ENCODE data around the gene SLC25A18. TPM values are rescaled to one million over a fixed set of nuclear protein-coding genes. Genes with fewer than 3 reads are reported as not detected.

The SLC25A18 gene
- total and polyA plus RNA-seq, 2 of the 8 experiments (the other 6 are each of a cell fraction or from before 2014, with no cell fraction given), result 2.8 to 2.9 TPM

GRCh38 chr22:17523925-17524324 is 39.4 kb upstream of the SLC25A18 start:
- Histone ChIP-seq H3K4me3 (ENCODE audit: extremely low read depth in 1 of 4, insufficient read depth in 2 of 4, low read depth in 3 of 4, low read length in 4 of 4) (no peak overlapping the region), H3K27ac (ENCODE audit: low read depth, low read length) (no peak overlapping the region), H3K23ac (ENCODE audit: insufficient read length) (no peak overlapping the region), H2BK12ac (ENCODE audit: low read depth, low read length) (no peak overlapping the region), H2AFZ (ENCODE audit: low read length) (no peak overlapping the region), H4K5ac (ENCODE audit: insufficient read length, low read depth, low read length) (no peak overlapping the region), H3K14ac (ENCODE audit: insufficient read length) (no peak overlapping the region), H2BK120ac (replicated peaks; ENCODE audit: low read depth, low read length) (no peak overlapping the region), H3K4me1 (replicated peaks in 1 of 4; ENCODE audit: control insufficient read depth in 3 of 4, insufficient read depth in 4 of 4, low read length in 3 of 4) (no peaks in the 10 kb centered on the region), H3K18ac (ENCODE audit: extremely low read depth, low read length) (no peak overlapping the region), H3K4me2 (ENCODE audit: insufficient read depth in 1 of 2, low read depth in 2 of 2, low read length in 2 of 2) (no peak overlapping the region), H3K36me3 (ENCODE audit: control insufficient read depth in 2 of 4, insufficient read depth in 4 of 4, low read length in 3 of 4) (peaks cover 4 to 38% (median 12%) of the 10 kb centered on the region in 4 experiments; a peak in 6 of 8 replicates), H4K91ac (replicated peaks; ENCODE audit: insufficient read length, low read length) (no peak overlapping the region), H3K9me3 (ENCODE audit: insufficient read depth in 2 of 2, low read depth in 1 of 2, low read length in 1 of 2) (no peaks in the 10 kb centered on the region), H2BK20ac (ENCODE audit: low read length) (no peak overlapping the region), H2AK5ac (ENCODE audit: low read depth, low read length) (no peak overlapping the region), H3K23me2 (ENCODE audit: low read depth, low read length) (no peaks in the 10 kb centered on the region), H4K8ac (ENCODE audit: extremely low read depth, insufficient read depth, low read length) (no peak overlapping the region), H2BK15ac (ENCODE audit: low read length) (no peak overlapping the region), H3K9ac (replicated peaks in 1 of 4; ENCODE audit: extremely low read depth in 1 of 4, low read depth in 3 of 4, low read length in 3 of 4) (no peak overlapping the region), H3K27me3 (replicated peaks in 1 of 4; ENCODE audit: control insufficient read depth in 3 of 4, extremely low read depth in 1 of 4, insufficient read depth in 3 of 4, low read length in 3 of 4) (no peaks in the 10 kb centered on the region), H4K20me1 (replicated peaks in 1 of 2; ENCODE audit: control insufficient read depth in 1 of 2, insufficient read depth in 2 of 2, low read length in 2 of 2) (peaks cover 0 to 5% of the 10 kb centered on the region in 2 experiments), H2BK5ac (ENCODE audit: low read depth, low read length) (peak overlapping the region; percentile 80; the same call in 1 of the 2 replicates), H3K79me1 (ENCODE audit: low read depth, low read length) (no peaks in the 10 kb centered on the region; the same call in 1 of the 2 replicates), H3K79me2 (ENCODE audit: control insufficient read depth in 1 of 2, insufficient read depth in 2 of 2, low read length in 2 of 2) (peaks cover 0 to 10% of the 10 kb centered on the region in 2 experiments; a peak in 2 of 4 replicates), H3K4ac (replicated peaks; ENCODE audit: insufficient read length, low read depth, low read length) (no peak overlapping the region), H3K56ac (replicated peaks; ENCODE audit: insufficient read length, low read depth, low read length) (peak overlapping the region; percentile 19)
- FAIRE-seq (no peak), DNase-seq (ENCODE audit: low read depth in 1 of 2, low spot score in 2 of 2) (no peak)
- no peak for TF ChIP-seq ZNF274 (IDR thresholded peaks at IDR 0.05; ENCODE audit: borderline replicate concordance, extremely low read depth, low read length)
- no peak for TF ChIP-seq PHF8 (conservative IDR thresholded peaks at IDR 0.05; ENCODE audit: low read depth, low read length)
- no peak for TF ChIP-seq KDM1A (IDR thresholded peaks at IDR 0.05; ENCODE audit: borderline replicate concordance, low read length)
- no peak for TF ChIP-seq NRF1 (IDR thresholded peaks at IDR 0.05; ENCODE audit: low read depth, low read length)
- no peak for TF ChIP-seq JUND (IDR thresholded peaks at IDR 0.05; ENCODE audit: low read length)
- TF ChIP-seq ATF2 (IDR thresholded peaks at IDR 0.05; ENCODE audit: low read length), result no peak
- TF ChIP-seq RFX5 (IDR thresholded peaks at IDR 0.05; ENCODE audit: borderline replicate concordance, low read depth, low read length), result no peak
- TF ChIP-seq CHD2 (IDR thresholded peaks at IDR 0.05; ENCODE audit: low read length), result no peak
- no peak for TF ChIP-seq NANOG (IDR thresholded peaks at IDR 0.05; ENCODE audit: insufficient read depth, low read depth, low read length, poor library complexity, severe bottlenecking)
- no peak for TF ChIP-seq EGR1 (IDR thresholded peaks at IDR 0.05; ENCODE audit: borderline replicate concordance, low read depth, low read length)
- TF ChIP-seq JUN (IDR thresholded peaks at IDR 0.05; ENCODE audit: low read depth, low read length), result no peak
- TF ChIP-seq GTF2F1 (IDR thresholded peaks at IDR 0.05; ENCODE audit: borderline replicate concordance, low read depth, low read length), result no peak
- TF ChIP-seq POLR2A (IDR thresholded peaks at IDR 0.05; ENCODE audit: control extremely low read depth in 1 of 2, low read depth in 2 of 2, low read length in 2 of 2), result no peak
- ChIA-PET POLR2A (ENCODE audit: partially characterized antibody) (no interaction called here), CTCF (ENCODE audit: partially characterized antibody) (interaction anchor here (1.1 to 1.3 kb wide), 3 partner anchors 10 to 352 kb away, joined by 3 to 6 read pairs (median 5); no protein-coding TSS in a partner anchor)
- WGBS, 2 experiments (ENCODE audit: extremely low coverage in 1 of 2, insufficient coverage in 1 of 2, insufficient read length in 1 of 2, insufficient replicate concordance in 2 of 2, low coverage in 1 of 2, low lambda C conversion rate in 2 of 2, missing lambda C conversion rate in 1 of 2), result 88% methylated on average over 10 of the region's 10 CpGs; no CpG with 5 or more reads in 1 of the 2 experiments
